A549 (cell line): Measurements from ENCODE around the gene TXNDC2. TPM values are rescaled to one million over a fixed set of nuclear protein-coding genes. Genes with fewer than 3 reads are reported as not detected.

ENCODE experiments used
- ATAC-seq, 2 experiments: fragments of 200-7000 bp in 1 of 2; fragments of >200 bp in 1 of 2; cut with Nextera tagmentation in 1 of 2; cut with Tn5 transposase in 1 of 2; 3 replicates each; pipeline versions ENCODE4 v1.8.0 to v1.9.1; 2018 to 2020; ENCODE audit warnings: mild to moderate bottlenecking in 1 of 2, moderate library complexity in 1 of 2
- CTCF ChIA-PET: fragments of 300-600 bp; sonication (Branson Sonifier 250); formaldehyde crosslinking; extraction: SDS; loops from one replicate; lab custom pipeline; 2021; ENCODE audit warnings: antibody characterized with exemption, inconsistent platforms; lab: Yijun Ruan, JAX
- POLR2A ChIA-PET: fragments of 350-600 bp; formaldehyde crosslinking; extraction: SDS; loops from one replicate; lab custom pipeline; 2021; ENCODE audit warnings: antibody characterized with exemption, inconsistent platforms; lab: Yijun Ruan, JAX
- DNase-seq, 2 experiments: peaks; one replicate each; pipeline versions ENCODE4 v3.0.0 to v3.0.0-alpha.2; 2011 to 2016; ENCODE audit warnings: low read depth in 1 of 2, low spot score in 1 of 2
- FAIRE-seq: peaks from 2 replicates; lab custom pipeline; 2011; peaks lifted over from hg19 to GRCh38; lab: Jason Lieb, UNC
- H3K27ac ChIP-seq, 2 experiments: fragments of >200 bp; sonication (Bioruptor Twin); formaldehyde crosslinking; 3 replicates each; pipeline ENCODE4 v1.5.1; 2016 to 2017
- H3K4me1 ChIP-seq: fragments of >200 bp; sonication (Bioruptor Twin); formaldehyde crosslinking; 3 replicates; pipeline ENCODE4 v1.6.1; 2016
- H3K4me2 ChIP-seq: fragments of >200 bp; sonication (Bioruptor Twin); formaldehyde crosslinking; 3 replicates; pipeline ENCODE4 v1.6.1; 2016
- H3K4me3 ChIP-seq: fragments of >200 bp; sonication (Bioruptor Twin); formaldehyde crosslinking; 3 replicates; pipeline ENCODE4 v1.5.1; 2016
- H3K9me3 ChIP-seq: fragments of >200 bp; sonication (Bioruptor Twin); formaldehyde crosslinking; 3 replicates; pipeline ENCODE4 v1.6.1; 2016
- ATOH8 ChIP-seq: fragments of 250-450 bp; sonication (Bioruptor Pico); IDR thresholded peaks from 2 replicates; pipeline ENCODE4 v1.5.0; 2020; ENCODE audit warnings: low read depth, mild to moderate bottlenecking, moderate library complexity
- BHLHE40 ChIP-seq: IDR thresholded peaks from 2 replicates; pipeline ENCODE4 v1.6.1; 2012; ENCODE audit warnings: low read depth, low read length, inconsistent platforms
- CHD2 ChIP-seq: fragments of 150-350 bp; IDR thresholded peaks from 2 replicates; pipeline ENCODE4 v1.6.1; 2014; ENCODE audit warnings: low read length; ENCODE audit not compliant: partially characterized antibody
- CTCF ChIP-seq: fragments of >200 bp; sonication (Bioruptor Twin); formaldehyde crosslinking; IDR thresholded peaks from 3 replicates; pipeline ENCODE4 v1.5.1; 2016
- EHF ChIP-seq: fragments of 250-450 bp; sonication (Bioruptor Pico); IDR thresholded peaks from 2 replicates; pipeline ENCODE4 v1.5.0; 2020; ENCODE audit warnings: mild to moderate bottlenecking
- EHMT2 ChIP-seq: fragments of 200-600 bp; sonication (generic); IDR thresholded peaks from 2 replicates; pipeline ENCODE4 v1.6.1; 2016; ENCODE audit warnings: antibody characterized with exemption, low read depth, mild to moderate bottlenecking, moderate library complexity
- ELK1 ChIP-seq: fragments of 150-350 bp; IDR thresholded peaks from 2 replicates; pipeline ENCODE4 v1.6.1; 2014; ENCODE audit warnings: low read depth, mild to moderate bottlenecking, low read length
- GATA3 ChIP-seq: IDR thresholded peaks from 2 replicates; pipeline ENCODE4 v1.6.1; 2012; ENCODE audit warnings: borderline replicate concordance
- HEYL ChIP-seq: fragments of 250-450 bp; sonication (Bioruptor Pico); IDR thresholded peaks from 2 replicates; pipeline ENCODE4 v1.8.0; 2021; ENCODE audit warnings: mild to moderate bottlenecking, moderate library complexity
- HOXA7 ChIP-seq: fragments of 250-450 bp; sonication (Bioruptor Pico); IDR thresholded peaks from 2 replicates; pipeline ENCODE4 v1.5.0; 2020; ENCODE audit warnings: mild to moderate bottlenecking, moderate library complexity
- HOXB5 ChIP-seq: fragments of 250-450 bp; sonication (Bioruptor Pico); IDR thresholded peaks from 2 replicates; pipeline ENCODE4 v1.5.0; 2020; ENCODE audit warnings: mild to moderate bottlenecking, moderate library complexity
- JUNB ChIP-seq: fragments of >200 bp; sonication (Bioruptor Twin); formaldehyde crosslinking; IDR thresholded peaks from 2 replicates; pipeline ENCODE4 v1.6.1; 2016
- NFE2L2 ChIP-seq: fragments of 150-350 bp; conservative IDR thresholded peaks from 2 replicates; pipeline ENCODE4 v1.6.1; 2014; ENCODE audit warnings: low read length
- NPAS2 ChIP-seq: fragments of 250-450 bp; sonication (Bioruptor Pico); IDR thresholded peaks from 2 replicates; pipeline ENCODE4 v1.8.0; 2022; ENCODE audit warnings: mild to moderate bottlenecking, moderate library complexity, borderline replicate concordance
- NR3C1 ChIP-seq: fragments of >200 bp; sonication (Bioruptor Twin); formaldehyde crosslinking; IDR thresholded peaks from 3 replicates; pipeline ENCODE4 v1.6.1; 2017
- PBX3 ChIP-seq: IDR thresholded peaks from 2 replicates; pipeline ENCODE4 v1.6.1; 2012
- POLR2AphosphoS2 ChIP-seq: conservative IDR thresholded peaks from 2 replicates; pipeline ENCODE4 v1.6.1; 2012; ENCODE audit warnings: low read length, improper control_type of control experiment, inconsistent platforms
- REST ChIP-seq: fragments of 200-600 bp; sonication (generic); IDR thresholded peaks from 2 replicates; pipeline ENCODE4 v1.6.1; 2016; ENCODE audit warnings: antibody characterized with exemption, mild to moderate bottlenecking, moderate library complexity
- RNF2 ChIP-seq: fragments of 200-600 bp; sonication (generic); IDR thresholded peaks from 2 replicates; pipeline ENCODE4 v1.6.1; 2016; ENCODE audit warnings: low read depth, mild to moderate bottlenecking, antibody characterized with exemption, moderate library complexity, borderline replicate concordance
- SMC3 ChIP-seq: fragments of >200 bp; sonication (Bioruptor Twin); formaldehyde crosslinking; IDR thresholded peaks from 3 replicates; pipeline ENCODE4 v1.6.1; 2018; ENCODE audit warnings: inconsistent platforms
- USF2 ChIP-seq: fragments of 450-650 bp; IDR thresholded peaks from 2 replicates; pipeline ENCODE4 v1.6.1; 2014; ENCODE audit warnings: antibody characterized with exemption
- ZFP36 ChIP-seq: fragments of 450-650 bp; IDR thresholded peaks from 2 replicates; pipeline ENCODE4 v1.6.1; 2014; ENCODE audit warnings: borderline replicate concordance; ENCODE audit not compliant: partially characterized antibody
- WGBS: methylation state at CpG from one replicate; pipeline ENCODE4 v1.1.6; 2017; ENCODE audit errors: missing lambda C conversion rate; 5-methylcytosine and 5-hydroxymethylcytosine counted together
- polyA plus RNA-seq, 4 experiments: library from polyadenylated mRNA; depleted of rRNA in 3 of 4; stranded (reverse); fragments of >200 nt; fragmentation: RNase III in 1 of 4; extraction: RNeasy Plus Mini Kit Qiagen cat#74134 plus additional on column Dnase treatment in 1 of 4; gene quantifications; 2 replicates in 3 of 4; 3 replicates in 1 of 4; pipeline ENCODE4 v1.2.3, GENCODE V29; 2011 to 2017

TXNDC2 gene
- polyA plus RNA-seq, 2 of the 4 experiments (the other 2 are of a cell fraction), result 0.06 to 0.16 TPM

- H3K4me3 ChIP-seq, result no peak overlapping the region
- FAIRE-seq, result no peak
- CTCF ChIA-PET, result interaction anchor here (1.2 kb wide), 1 partner anchor 15 kb away, joined by 3 read pairs; no protein-coding TSS in a partner anchor
- H3K27ac ChIP-seq, result no peak overlapping the region
- no peak for DNase-seq
- no peaks in the 10 kb centered on the region for H3K9me3 ChIP-seq
- ATAC-seq, result no peak
- no peak overlapping the region for H3K4me2 ChIP-seq
- POLR2A ChIA-PET, result no interaction called here
- TF ChIP-seq CTCF (no peak), RNF2 (no peak), EHMT2 (no peak), CHD2 (no peak), EHF (CRISPR knock-in tag) (no peak), HOXA7 (CRISPR knock-in tag) (no peak), ZFP36 (no peak), REST (no peak), NR3C1 (no peak), USF2 (no peak), POLR2AphosphoS2 (no peak)
- H3K4me1 ChIP-seq, result peaks cover 13% of the 10 kb centered on the region; the same call in 2 of the 3 replicates
Measured at GRCh38 chr18:9910071-9910470, 24.3 kb downstream of the TXNDC2 start.

- CTCF ChIA-PET, result interaction anchor here (1.2 to 1.4 kb wide), 2 partner anchors 16 to 41 kb away, joined by 3 read pairs; no protein-coding TSS in a partner anchor
- FAIRE-seq, result no peak
- POLR2A ChIA-PET, result no interaction called here
- no peak overlapping the region for H3K4me3 ChIP-seq
- H3K4me1 ChIP-seq, result peaks cover 7% of the 10 kb centered on the region; the same call in 2 of the 3 replicates
- DNase-seq, result no peak
- H3K9me3 ChIP-seq, result no peaks in the 10 kb centered on the region
- no peak overlapping the region for H3K27ac ChIP-seq
- TF ChIP-seq GATA3 (no peak), NFE2L2 (no peak)
- no peak for ATAC-seq
- no peak overlapping the region for H3K4me2 ChIP-seq
- 87% methylated on average over 2 of the region's 2 CpGs for WGBS
Measured at GRCh38 chr18:9910661-9911060, 24.9 kb downstream of the TXNDC2 start.

GRCh38 chr18:9911226-9911625 is 25.5 kb downstream of the TXNDC2 start:
- FAIRE-seq (no peak), ATAC-seq (no peak), DNase-seq (no peak)
- CTCF ChIA-PET, result interaction anchor here (1.2 to 1.4 kb wide), 2 partner anchors 17 to 41 kb away, joined by 3 read pairs; no protein-coding TSS in a partner anchor
- 96% methylated on average over 5 of the region's 5 CpGs for whole genome bisulfite sequencing
- Histone ChIP-seq H3K4me1 (peaks cover 5% of the 10 kb centered on the region; the same call in 2 of the 3 replicates), H3K9me3 (no peaks in the 10 kb centered on the region), H3K4me3 (no peak overlapping the region), H3K4me2 (no peak overlapping the region), H3K27ac (no peak overlapping the region)
- POLR2A ChIA-PET, result no interaction called here
- TF ChIP-seq ELK1, result no peak
- no peak for TF ChIP-seq HOXB5
- TF ChIP-seq HOXA7 (CRISPR knock-in tag), result no peak
- TF ChIP-seq NPAS2 (CRISPR knock-in tag), result no peak
- TF ChIP-seq HEYL (CRISPR knock-in tag), result no peak
- TF ChIP-seq PBX3, result no peak
- TF ChIP-seq NFE2L2, result no peak
- TF ChIP-seq SMC3, result no peak
- no peak for TF ChIP-seq EHMT2
- no peak for TF ChIP-seq EHF (CRISPR knock-in tag)
- TF ChIP-seq JUNB, result no peak
- TF ChIP-seq ATOH8 (CRISPR knock-in tag), result no peak
- TF ChIP-seq BHLHE40, result no peak
